Measurements from ENCODE around the gene STK39. TPM values are rescaled to one million over a fixed set of nuclear protein-coding genes. Genes with fewer than 3 reads are reported as not detected.

Gene STK39
- total and polyA plus RNA-seq, 11 donors = 13.1 to 40.1 (median 21.5) TPM

DNA sequence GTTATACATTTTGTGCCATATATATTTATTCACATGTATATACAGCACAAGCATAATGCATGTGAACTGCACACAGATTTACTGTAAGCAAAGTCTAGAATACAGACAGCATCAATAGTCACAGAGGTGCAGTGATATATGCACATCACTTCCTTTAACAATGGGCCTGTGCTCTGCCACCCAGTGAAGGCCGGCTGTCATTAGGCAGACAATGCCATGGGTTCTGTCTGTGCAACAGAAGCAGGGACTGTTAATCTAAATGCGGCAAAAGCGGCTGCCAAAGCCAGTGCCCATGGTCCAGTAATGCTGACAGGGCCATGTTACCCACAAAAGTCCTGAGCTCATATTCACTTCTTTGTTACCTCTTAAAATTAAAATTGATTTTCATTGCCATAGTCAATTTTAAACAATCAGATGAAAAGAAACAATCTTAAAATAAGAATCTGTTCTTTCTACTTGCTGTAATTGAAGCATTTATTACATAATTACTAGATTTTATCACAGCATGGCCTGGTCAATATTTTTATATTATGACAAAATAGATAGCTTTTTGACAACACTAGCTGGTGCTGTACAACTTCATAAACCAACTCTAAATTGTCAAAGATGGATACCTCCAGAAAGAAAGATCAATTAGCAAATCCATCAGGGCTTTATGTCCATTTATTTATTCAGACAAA, 232.0 kb downstream of the STK39 start:
- Histone ChIP-seq H3K4me3 (no peak overlapping the region), H3K27ac (no peak overlapping the region), H3K4me1 (no peaks in the 10 kb centered on the region), H3K27me3 (no peaks in the 10 kb centered on the region), H3K36me3 (peaks cover 0 to 28% (median 6%) of the 10 kb centered on the region in 9 donors), H3K9me3 (no peaks in the 10 kb centered on the region)
- DNase-seq (no peak), ATAC-seq (no peak)
- intact Hi-C loops (cut with DNase I) = no loop called here
- no peak for TF ChIP-seq POLR2A (IDR thresholded peaks at IDR 0.05)
- TF ChIP-seq, protein P1, sequence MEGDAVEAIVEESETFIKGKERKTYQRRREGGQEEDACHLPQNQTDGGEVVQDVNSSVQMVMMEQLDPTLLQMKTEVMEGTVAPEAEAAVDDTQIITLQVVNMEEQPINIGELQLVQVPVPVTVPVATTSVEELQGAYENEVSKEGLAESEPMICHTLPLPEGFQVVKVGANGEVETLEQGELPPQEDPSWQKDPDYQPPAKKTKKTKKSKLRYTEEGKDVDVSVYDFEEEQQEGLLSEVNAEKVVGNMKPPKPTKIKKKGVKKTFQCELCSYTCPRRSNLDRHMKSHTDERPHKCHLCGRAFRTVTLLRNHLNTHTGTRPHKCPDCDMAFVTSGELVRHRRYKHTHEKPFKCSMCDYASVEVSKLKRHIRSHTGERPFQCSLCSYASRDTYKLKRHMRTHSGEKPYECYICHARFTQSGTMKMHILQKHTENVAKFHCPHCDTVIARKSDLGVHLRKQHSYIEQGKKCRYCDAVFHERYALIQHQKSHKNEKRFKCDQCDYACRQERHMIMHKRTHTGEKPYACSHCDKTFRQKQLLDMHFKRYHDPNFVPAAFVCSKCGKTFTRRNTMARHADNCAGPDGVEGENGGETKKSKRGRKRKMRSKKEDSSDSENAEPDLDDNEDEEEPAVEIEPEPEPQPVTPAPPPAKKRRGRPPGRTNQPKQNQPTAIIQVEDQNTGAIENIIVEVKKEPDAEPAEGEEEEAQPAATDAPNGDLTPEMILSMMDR (IDR thresholded peaks at IDR 0.05) = no peak
- WGBS, 4 donors = 90 to 97% (median 92%) methylated on average over 3 of the region's 3 CpGs

DNA sequence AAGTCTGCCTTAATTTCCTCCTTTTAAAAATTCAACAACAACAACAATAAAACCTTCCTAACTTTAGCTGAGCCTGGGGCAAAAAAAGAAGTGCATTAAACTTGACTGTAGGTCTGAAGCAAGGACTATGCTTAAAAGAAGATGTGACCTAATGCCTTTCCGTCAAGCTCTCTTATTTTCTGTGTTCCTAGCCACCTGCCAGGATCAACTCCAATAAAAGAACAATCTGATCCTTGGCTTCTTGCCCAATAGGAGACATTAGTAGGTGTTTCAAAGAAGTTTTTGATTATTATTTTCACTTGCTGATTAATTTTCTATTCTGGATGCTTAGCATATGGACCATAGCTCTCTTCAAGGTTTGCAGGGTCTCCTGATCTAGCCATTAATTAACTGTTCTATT, 237.5 kb downstream of the STK39 start:
- Histone ChIP-seq H3K4me3 (no peak overlapping the region), H3K9me3 (no peaks in the 10 kb centered on the region), H3K27me3 (no peaks in the 10 kb centered on the region), H3K36me3 (peaks cover 0 to 16% (median 6%) of the 10 kb centered on the region in 9 donors), H3K4me1 (peaks cover 0 to 17% (median 0%) of the 10 kb centered on the region in 12 donors), H3K27ac (no peak overlapping the region)
- DNase-seq (no peak), ATAC-seq (no peak)
- intact Hi-C loops (cut with DNase I) = no loop called here
- TF ChIP-seq, protein P1 (IDR thresholded peaks at IDR 0.05) = no peak
- no peak for TF ChIP-seq POLR2A (IDR thresholded peaks at IDR 0.05)
- WGBS, 4 donors = 62 to 67% (median 64%) methylated on average over 1 of the region's 1 CpG

DNA sequence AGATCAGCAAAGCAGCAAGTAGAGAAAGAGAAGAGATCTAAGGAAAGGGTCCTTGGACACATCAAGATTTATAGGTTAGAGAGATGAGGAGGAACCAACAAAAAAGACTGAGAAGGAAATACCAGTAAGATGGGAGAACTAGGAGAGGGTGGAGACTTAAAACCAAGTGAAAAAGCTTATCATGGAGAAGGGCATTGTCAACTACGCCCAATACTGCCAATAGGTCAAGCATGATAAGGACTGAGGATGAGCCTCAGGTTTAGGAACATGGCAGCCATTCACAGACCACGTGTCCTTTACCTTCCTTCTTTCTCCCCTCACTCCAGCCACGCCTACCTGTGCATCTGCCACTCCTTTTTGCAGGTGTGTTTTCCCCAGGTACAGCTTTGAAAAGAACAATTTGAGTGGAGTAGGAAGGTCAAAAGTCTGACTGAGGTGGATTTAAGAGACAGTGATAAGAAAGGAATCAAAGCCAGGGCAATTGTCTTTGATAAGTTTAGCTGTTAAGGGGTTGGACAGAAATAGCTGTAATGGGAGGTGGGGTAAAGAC, 238.7 kb downstream of the STK39 start:
- no peak for ATAC-seq
- TF ChIP-seq, protein P1 (IDR thresholded peaks at IDR 0.05) = no peak
- TF ChIP-seq POLR2A (IDR thresholded peaks at IDR 0.05) = no peak
- no peak for DNase-seq
- H3K36me3 ChIP-seq = peaks cover 0 to 16% (median 5%) of the 10 kb centered on the region in 9 donors
- no peaks in the 10 kb centered on the region for H3K9me3 ChIP-seq
- peaks cover 0 to 17% (median 0%) of the 10 kb centered on the region in 12 donors for H3K4me1 ChIP-seq
- no peak overlapping the region for H3K4me3 ChIP-seq
- no peaks in the 10 kb centered on the region for H3K27me3 ChIP-seq
- no peak overlapping the region for H3K27ac ChIP-seq
- intact Hi-C loops (cut with DNase I) = no loop called here
- WGBS, 4 donors = 89 to 95% (median 93%) methylated on average over 3 of the region's 3 CpGs

DNA sequence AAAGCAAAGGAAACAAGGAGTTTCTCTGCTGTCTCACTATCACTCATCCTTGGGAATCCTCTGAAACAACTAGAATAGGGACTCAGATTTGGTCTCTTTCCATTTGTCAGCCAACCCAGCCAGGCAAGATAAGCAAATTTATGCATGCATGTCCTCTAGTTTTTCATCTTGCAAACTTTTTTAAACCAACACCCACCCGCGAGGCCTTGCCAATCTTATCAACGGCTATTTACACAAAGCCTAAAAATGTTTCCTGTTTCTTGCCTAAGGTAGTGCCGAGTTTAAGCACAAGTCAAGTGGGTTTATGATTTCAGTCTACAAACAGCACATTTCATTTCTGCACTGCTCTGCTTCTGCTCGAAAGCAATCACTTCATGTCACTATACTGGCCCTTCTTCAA, 240.9 kb downstream of the STK39 start:
- TF ChIP-seq, protein P1 (IDR thresholded peaks at IDR 0.05) = no peak
- no peak for TF ChIP-seq POLR2A (IDR thresholded peaks at IDR 0.05)
- Histone ChIP-seq H3K27ac (no peak overlapping the region), H3K36me3 (peaks cover 0 to 2% (median under 1%) of the 10 kb centered on the region in 9 donors), H3K9me3 (peaks cover 0 to 4% (median 0%) of the 10 kb centered on the region in 12 donors), H3K4me1 (peaks cover 0 to 17% (median 1%) of the 10 kb centered on the region in 12 donors), H3K27me3 (no peaks in the 10 kb centered on the region), H3K4me3 (no peak overlapping the region)
- 32 to 37% (median 35%) methylated on average over 5 of the region's 5 CpGs for WGBS, 4 donors
- intact Hi-C loops (cut with DNase I) = no loop called here
- DNase-seq (no peak), ATAC-seq (no peak)

Data from heart left ventricle (tissue), 16 donors.